ENCODE measurements around the gene NDUFS6. TPM values are rescaled to one million over a fixed set of nuclear protein-coding genes. Genes with fewer than 3 reads are reported as not detected.

NDUFS6 gene
- total and polyA plus RNA-seq, 2 of the 4 experiments (the other 2 are of a cell fraction): 10.4 to 69.0 TPM

DNA sequence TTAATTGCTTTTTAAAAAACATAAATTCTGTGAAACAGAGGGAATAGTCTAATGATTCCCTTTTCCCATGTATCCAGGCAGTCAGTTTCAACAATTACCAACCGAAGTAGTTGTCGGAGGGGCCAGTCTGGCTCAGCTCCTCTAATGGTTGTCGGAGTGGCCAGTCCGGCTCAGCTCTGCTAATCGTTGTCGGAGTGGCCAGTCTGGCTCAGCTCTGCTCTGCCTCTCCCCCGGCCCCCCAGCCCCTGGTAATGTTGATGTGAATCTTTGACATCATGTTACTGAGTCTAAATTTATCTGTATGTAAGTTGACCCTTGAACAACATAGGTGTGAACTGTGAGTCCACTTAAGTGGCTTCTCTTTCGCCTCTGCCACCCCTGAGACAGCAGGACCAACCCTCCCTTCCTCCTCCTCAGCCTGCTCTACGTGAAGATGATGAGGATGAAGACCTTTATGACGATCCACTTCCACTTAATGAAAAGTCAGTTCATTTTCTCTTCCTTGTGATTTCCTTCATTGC is 9.4 kb downstream of the NDUFS6 start:
- no peak overlapping the region for H2BK20ac ChIP-seq (ENCODE audit: low read depth, low read length)
- no peaks in the 10 kb centered on the region for H3K27me3 ChIP-seq (ENCODE audit: control insufficient read depth, insufficient read depth, low read length)
- H3K27ac ChIP-seq (ENCODE audit: insufficient read depth, low read length): no peak overlapping the region
- H2AFZ ChIP-seq (replicated peaks; ENCODE audit: low read length, poor library complexity): no peak overlapping the region
- H2BK120ac ChIP-seq (ENCODE audit: low read depth, low read length): no peak overlapping the region
- H3K4me2 ChIP-seq (ENCODE audit: low read depth, low read length): no peak overlapping the region
- H3K56ac ChIP-seq (ENCODE audit: extremely low read depth, insufficient read depth, low read length): no peak overlapping the region
- in situ Hi-C loops (cut with MboI; ENCODE audit: low sequenced_read_pairs) (no loop called here), intact Hi-C loops (cut with micrococcal nuclease) (no loop called here), dilution Hi-C loops (cut with HindIII; ENCODE audit: low sequenced_read_pairs, unreplicated experiment) (no loop called here)
- DNase-seq: no peak
- H3K14ac ChIP-seq (replicated peaks; ENCODE audit: low read depth, low read length): no peak overlapping the region
- no peaks in the 10 kb centered on the region for H4K20me1 ChIP-seq (ENCODE audit: insufficient read depth, low read length)
- no TSS peak for BruUV-seq (replicated peaks)
- no peak overlapping the region for H3K9ac ChIP-seq (ENCODE audit: low read depth, low read length)
- H3K23ac ChIP-seq (ENCODE audit: low read depth, low read length): no peak overlapping the region
- H4K5ac ChIP-seq (ENCODE audit: low read depth, low read length): no peak overlapping the region
- no peak overlapping the region for H2AK9ac ChIP-seq (replicated peaks; ENCODE audit: low read depth, low read length, poor library complexity)
- H3K4ac ChIP-seq (ENCODE audit: low read depth, low read length): no peak overlapping the region
- H3K79me1 ChIP-seq (ENCODE audit: low read depth in 1 of 2, low read length in 2 of 2): peaks cover 31 to 43% of the 10 kb centered on the region in 2 experiments
- no peak overlapping the region for H3K18ac ChIP-seq (ENCODE audit: low read depth, low read length)
- H3K4me1 ChIP-seq (ENCODE audit: control insufficient read depth, insufficient read depth, low read length): no peaks in the 10 kb centered on the region; the same call in 1 of the 2 replicates
- no peak overlapping the region for H3K4me3 ChIP-seq (ENCODE audit: insufficient read depth, low read depth, low read length)
- no peak overlapping the region for H2BK5ac ChIP-seq (ENCODE audit: low read depth, low read length, poor library complexity, severe bottlenecking)
- H3K36me3 ChIP-seq (ENCODE audit: control insufficient read depth, insufficient read depth, low read length): peaks cover 66% of the 10 kb centered on the region
- peaks cover 3% of the 10 kb centered on the region; the same call in 1 of the 2 replicates for H3K9me1 ChIP-seq (ENCODE audit: insufficient read depth, low read length)
- H2AK5ac ChIP-seq (ENCODE audit: low read depth, low read length): no peak overlapping the region
- TF ChIP-seq, protein P1, sequence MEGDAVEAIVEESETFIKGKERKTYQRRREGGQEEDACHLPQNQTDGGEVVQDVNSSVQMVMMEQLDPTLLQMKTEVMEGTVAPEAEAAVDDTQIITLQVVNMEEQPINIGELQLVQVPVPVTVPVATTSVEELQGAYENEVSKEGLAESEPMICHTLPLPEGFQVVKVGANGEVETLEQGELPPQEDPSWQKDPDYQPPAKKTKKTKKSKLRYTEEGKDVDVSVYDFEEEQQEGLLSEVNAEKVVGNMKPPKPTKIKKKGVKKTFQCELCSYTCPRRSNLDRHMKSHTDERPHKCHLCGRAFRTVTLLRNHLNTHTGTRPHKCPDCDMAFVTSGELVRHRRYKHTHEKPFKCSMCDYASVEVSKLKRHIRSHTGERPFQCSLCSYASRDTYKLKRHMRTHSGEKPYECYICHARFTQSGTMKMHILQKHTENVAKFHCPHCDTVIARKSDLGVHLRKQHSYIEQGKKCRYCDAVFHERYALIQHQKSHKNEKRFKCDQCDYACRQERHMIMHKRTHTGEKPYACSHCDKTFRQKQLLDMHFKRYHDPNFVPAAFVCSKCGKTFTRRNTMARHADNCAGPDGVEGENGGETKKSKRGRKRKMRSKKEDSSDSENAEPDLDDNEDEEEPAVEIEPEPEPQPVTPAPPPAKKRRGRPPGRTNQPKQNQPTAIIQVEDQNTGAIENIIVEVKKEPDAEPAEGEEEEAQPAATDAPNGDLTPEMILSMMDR (conservative IDR thresholded peaks at IDR 0.05; ENCODE audit: low read depth, low read length): no peak
- no peak overlapping the region for H4K8ac ChIP-seq (ENCODE audit: low read depth in 2 of 2, low read length in 2 of 2)
- CTCF ChIA-PET: no interaction called here
- POLR2A ChIA-PET (ENCODE audit: unreplicated experiment): no interaction called here
- no peaks in the 10 kb centered on the region for H3K9me3 ChIP-seq (ENCODE audit: control insufficient read depth, insufficient read depth, low read length)
- 100% methylated on average over 2 of the region's 10 CpGs; no CpG with 5 or more reads in 1 of the 2 experiments for WGBS, 2 experiments (ENCODE audit: extremely low coverage in 2 of 2, insufficient read length in 1 of 2)
- ATAC-seq (ENCODE audit: low read depth): no peak
- no peak overlapping the region for H2BK15ac ChIP-seq (ENCODE audit: low read depth, low read length)
- H4K91ac ChIP-seq (ENCODE audit: insufficient read depth, low read depth, low read length): no peak overlapping the region

All from IMR-90 (cell line).